GM06990 (cell line): ENCODE data around the gene OVCH2.

ENCODE experiments used
- DNase-seq: peaks from one replicate; pipeline ENCODE4 v3.0.0-alpha.2; 2011; ENCODE audit not compliant: insufficient read length; ENCODE audit errors: extremely low read depth
- H3K27me3 ChIP-seq: replicated peaks from 2 replicates; pipeline ENCODE4 v1.6.0; 2011; ENCODE audit warnings: low read length; ENCODE audit not compliant: control insufficient read depth, insufficient read depth
- H3K36me3 ChIP-seq: 2 replicates; pipeline ENCODE4 v1.5.1; 2011; ENCODE audit warnings: low read length; ENCODE audit not compliant: control insufficient read depth, insufficient read depth
- H3K4me3 ChIP-seq: replicated peaks from 2 replicates; pipeline ENCODE4 v1.5.1; 2011; ENCODE audit warnings: low read depth, mild to moderate bottlenecking, control low read depth, low read length
- CTCF ChIP-seq: IDR thresholded peaks from 2 replicates; pipeline ENCODE4 v1.5.1; 2011; ENCODE audit warnings: low read length, control low read depth, mild to moderate bottlenecking, inconsistent platforms; ENCODE audit not compliant: insufficient read depth, poor library complexity, severe bottlenecking

Gene OVCH2

GRCh38 chr11:7655253-7656217, 50.7 kb downstream of the OVCH2 start:
- no peak for TF ChIP-seq CTCF
- H3K4me3 ChIP-seq = no peak overlapping the region
- H3K36me3 ChIP-seq = peaks cover 51% of the 10 kb centered on the region
- H3K27me3 ChIP-seq = no peaks in the 10 kb centered on the region
- DNase-seq = no peak

DNA sequence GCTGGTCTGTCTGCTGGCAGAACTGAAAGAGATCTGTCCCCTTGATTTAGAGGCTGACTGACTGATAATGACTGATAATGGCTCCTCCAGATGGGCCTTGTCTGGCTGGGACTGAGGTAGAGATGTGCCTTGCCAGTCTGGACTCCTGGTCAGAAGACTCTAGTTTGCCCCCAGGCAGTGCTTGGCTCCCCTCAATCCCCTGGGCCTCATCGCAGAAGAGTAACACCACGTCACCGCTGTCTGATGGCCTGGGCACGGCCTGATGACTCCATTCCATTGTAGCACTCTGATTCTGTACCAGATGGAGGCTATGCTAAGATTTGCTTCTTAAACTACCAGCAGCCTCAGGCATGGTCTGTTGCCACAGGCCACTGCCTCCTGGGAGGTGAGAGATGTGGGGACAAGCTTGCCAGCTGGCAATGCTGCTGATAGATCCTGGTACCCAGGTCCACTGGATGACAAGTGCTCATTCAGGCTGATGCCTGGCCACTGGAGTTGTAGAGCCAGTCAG, 52.0 kb downstream of the OVCH2 start:
- Histone ChIP-seq H3K36me3 (peaks cover 56% of the 10 kb centered on the region), H3K4me3 (no peak overlapping the region), H3K27me3 (no peaks in the 10 kb centered on the region)
- TF ChIP-seq CTCF = no peak
- DNase-seq = no peak

GRCh38 chr11:7651700-7652099, 54.6 kb downstream of the OVCH2 start:
- H3K4me3 ChIP-seq = no peak overlapping the region
- TF ChIP-seq CTCF = no peak
- DNase-seq = no peak
- no peaks in the 10 kb centered on the region for H3K27me3 ChIP-seq
- H3K36me3 ChIP-seq = peaks cover 56% of the 10 kb centered on the region

GRCh38 chr11:7651140-7651551, 55.1 kb downstream of the OVCH2 start:
- TF ChIP-seq CTCF = no peak
- Histone ChIP-seq H3K27me3 (no peaks in the 10 kb centered on the region), H3K36me3 (peaks cover 56% of the 10 kb centered on the region), H3K4me3 (no peak overlapping the region)
- DNase-seq = no peak

GRCh38 chr11:7648264-7648663, 58.0 kb downstream of the OVCH2 start:
- Histone ChIP-seq H3K27me3 (no peaks in the 10 kb centered on the region), H3K36me3 (peaks cover 40% of the 10 kb centered on the region), H3K4me3 (no peak overlapping the region)
- DNase-seq = no peak
- no peak for TF ChIP-seq CTCF
